Panc1 (cell line): ENCODE measurements around the gene MYH10.

Source experiments
- CTCF ChIP-seq: fragments of 450-650 bp; IDR thresholded peaks from 2 replicates; pipeline ENCODE4 v1.5.1; 2017; ENCODE audit warnings: mild to moderate bottlenecking
- POLR2AphosphoS5 ChIP-seq: IDR thresholded peaks from 2 replicates; pipeline ENCODE4 v1.6.1; 2012; ENCODE audit warnings: mild to moderate bottlenecking, low read depth, low read length, moderate library complexity
- SIN3A ChIP-seq: IDR thresholded peaks from 2 replicates; pipeline ENCODE4 v1.6.1; 2012; ENCODE audit warnings: low read depth, mild to moderate bottlenecking, low read length, moderate library complexity, borderline replicate concordance; ENCODE audit not compliant: insufficient read depth
- TF ChIP-seq, protein P1 (sequence below), 2 experiments: IDR thresholded peaks; 2 replicates each; pipeline ENCODE4 v1.6.1; 2011 to 2012; ENCODE audit warnings: low read depth in 2 of 2, control low read depth in 1 of 2, low read length in 1 of 2, mild to moderate bottlenecking in 1 of 2, moderate library complexity in 1 of 2; ENCODE audit not compliant: insufficient read depth in 1 of 2

- TF ChIP-seq POLR2AphosphoS5 (no peak), CTCF (no peak), SIN3A (no peak)
- TF ChIP-seq, protein P1, sequence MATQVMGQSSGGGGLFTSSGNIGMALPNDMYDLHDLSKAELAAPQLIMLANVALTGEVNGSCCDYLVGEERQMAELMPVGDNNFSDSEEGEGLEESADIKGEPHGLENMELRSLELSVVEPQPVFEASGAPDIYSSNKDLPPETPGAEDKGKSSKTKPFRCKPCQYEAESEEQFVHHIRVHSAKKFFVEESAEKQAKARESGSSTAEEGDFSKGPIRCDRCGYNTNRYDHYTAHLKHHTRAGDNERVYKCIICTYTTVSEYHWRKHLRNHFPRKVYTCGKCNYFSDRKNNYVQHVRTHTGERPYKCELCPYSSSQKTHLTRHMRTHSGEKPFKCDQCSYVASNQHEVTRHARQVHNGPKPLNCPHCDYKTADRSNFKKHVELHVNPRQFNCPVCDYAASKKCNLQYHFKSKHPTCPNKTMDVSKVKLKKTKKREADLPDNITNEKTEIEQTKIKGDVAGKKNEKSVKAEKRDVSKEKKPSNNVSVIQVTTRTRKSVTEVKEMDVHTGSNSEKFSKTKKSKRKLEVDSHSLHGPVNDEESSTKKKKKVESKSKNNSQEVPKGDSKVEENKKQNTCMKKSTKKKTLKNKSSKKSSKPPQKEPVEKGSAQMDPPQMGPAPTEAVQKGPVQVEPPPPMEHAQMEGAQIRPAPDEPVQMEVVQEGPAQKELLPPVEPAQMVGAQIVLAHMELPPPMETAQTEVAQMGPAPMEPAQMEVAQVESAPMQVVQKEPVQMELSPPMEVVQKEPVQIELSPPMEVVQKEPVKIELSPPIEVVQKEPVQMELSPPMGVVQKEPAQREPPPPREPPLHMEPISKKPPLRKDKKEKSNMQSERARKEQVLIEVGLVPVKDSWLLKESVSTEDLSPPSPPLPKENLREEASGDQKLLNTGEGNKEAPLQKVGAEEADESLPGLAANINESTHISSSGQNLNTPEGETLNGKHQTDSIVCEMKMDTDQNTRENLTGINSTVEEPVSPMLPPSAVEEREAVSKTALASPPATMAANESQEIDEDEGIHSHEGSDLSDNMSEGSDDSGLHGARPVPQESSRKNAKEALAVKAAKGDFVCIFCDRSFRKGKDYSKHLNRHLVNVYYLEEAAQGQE (IDR thresholded peaks at IDR 0.05; ENCODE audit: insufficient read depth in 1 of 2, low read depth in 2 of 2, low read length in 1 of 2) = no peak
Observed at GRCh38 chr17:8481089-8481488, 149.4 kb downstream of the MYH10 start.
